ENCODE results near the gene ZBTB5.

DNA sequence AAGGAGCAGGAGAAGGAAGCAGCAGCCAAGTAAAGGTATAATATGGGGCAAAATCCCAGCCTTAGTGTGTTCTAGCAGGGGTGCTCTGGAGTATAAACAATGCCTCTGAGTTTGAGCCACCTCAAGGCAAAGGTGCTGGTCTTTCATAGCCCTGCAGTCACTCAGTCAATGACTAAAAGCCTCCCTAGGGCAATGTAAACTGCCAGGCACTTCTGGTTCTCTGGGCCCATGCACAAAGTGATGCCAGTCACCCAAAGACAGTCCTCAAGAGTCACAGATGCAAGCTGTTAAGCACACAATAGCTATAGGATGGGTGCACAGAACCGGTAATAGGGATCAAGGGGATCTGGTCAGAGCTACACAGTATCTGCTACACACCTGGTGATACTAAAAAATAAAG, 12.6 kb downstream of the ZBTB5 start:
- TF ChIP-seq, protein P1, sequence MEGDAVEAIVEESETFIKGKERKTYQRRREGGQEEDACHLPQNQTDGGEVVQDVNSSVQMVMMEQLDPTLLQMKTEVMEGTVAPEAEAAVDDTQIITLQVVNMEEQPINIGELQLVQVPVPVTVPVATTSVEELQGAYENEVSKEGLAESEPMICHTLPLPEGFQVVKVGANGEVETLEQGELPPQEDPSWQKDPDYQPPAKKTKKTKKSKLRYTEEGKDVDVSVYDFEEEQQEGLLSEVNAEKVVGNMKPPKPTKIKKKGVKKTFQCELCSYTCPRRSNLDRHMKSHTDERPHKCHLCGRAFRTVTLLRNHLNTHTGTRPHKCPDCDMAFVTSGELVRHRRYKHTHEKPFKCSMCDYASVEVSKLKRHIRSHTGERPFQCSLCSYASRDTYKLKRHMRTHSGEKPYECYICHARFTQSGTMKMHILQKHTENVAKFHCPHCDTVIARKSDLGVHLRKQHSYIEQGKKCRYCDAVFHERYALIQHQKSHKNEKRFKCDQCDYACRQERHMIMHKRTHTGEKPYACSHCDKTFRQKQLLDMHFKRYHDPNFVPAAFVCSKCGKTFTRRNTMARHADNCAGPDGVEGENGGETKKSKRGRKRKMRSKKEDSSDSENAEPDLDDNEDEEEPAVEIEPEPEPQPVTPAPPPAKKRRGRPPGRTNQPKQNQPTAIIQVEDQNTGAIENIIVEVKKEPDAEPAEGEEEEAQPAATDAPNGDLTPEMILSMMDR (IDR thresholded peaks at IDR 0.05) = no peak
- TF ChIP-seq POLR2A (IDR thresholded peaks at IDR 0.05) = no peak

Measured in lower leg skin (tissue), 3 donors.